Activated T-cell treated with anti-CD3 and anti-CD28 coated beads for 48 hours (primary cell): ENCODE results near the gene POU2AF1.
"Not testable (repeated sequence)": the region's sequence is repeated elsewhere in the genome, so short reads cannot be mapped to it uniquely, and the experiment has no call there.

Source experiments
- DNase-seq: peaks from one replicate; pipeline ENCODE4 v3.0.0-alpha.2; 2020; ENCODE audit warnings: low read depth

POU2AF1 gene

DNA sequence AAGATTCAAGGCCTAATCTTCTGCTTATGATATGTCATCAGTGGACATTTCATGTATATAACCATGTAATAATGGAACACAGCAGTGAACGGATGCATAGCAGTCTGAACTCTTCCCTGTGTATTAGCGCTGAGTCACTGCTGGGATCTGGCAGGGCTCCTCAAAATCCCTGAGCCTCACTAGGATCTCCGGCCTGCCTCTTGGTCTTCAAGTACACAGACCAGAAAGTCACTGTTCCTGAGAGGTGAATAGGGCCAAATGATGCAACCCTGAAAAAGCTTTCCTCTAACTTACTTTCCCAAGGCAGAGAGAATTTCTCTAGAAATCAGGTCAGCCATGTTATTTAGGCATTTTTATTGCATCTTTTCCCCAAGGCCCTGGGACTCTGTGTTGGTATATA, 35.0 kb downstream of the POU2AF1 start:
- no peak for DNase-seq

DNA sequence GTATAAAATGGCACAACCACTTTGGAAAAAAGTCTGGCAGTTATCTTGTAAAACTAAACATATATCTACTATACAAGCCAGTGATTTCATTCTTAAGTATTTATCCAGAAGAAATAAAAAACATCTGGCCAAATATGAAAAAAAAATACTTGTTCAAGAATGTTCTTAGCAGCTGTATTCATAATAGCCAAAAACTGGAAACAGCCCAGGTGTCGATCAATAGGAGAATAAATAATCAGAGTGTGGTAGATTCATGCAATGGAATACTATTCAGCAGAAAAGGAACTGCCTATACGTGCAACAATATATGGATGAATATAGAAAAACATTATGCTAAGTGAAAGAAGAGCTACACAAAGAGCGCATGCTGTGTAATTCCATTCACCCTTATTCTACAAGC, 36.7 kb downstream of the POU2AF1 start:
- no peak for DNase-seq

DNA sequence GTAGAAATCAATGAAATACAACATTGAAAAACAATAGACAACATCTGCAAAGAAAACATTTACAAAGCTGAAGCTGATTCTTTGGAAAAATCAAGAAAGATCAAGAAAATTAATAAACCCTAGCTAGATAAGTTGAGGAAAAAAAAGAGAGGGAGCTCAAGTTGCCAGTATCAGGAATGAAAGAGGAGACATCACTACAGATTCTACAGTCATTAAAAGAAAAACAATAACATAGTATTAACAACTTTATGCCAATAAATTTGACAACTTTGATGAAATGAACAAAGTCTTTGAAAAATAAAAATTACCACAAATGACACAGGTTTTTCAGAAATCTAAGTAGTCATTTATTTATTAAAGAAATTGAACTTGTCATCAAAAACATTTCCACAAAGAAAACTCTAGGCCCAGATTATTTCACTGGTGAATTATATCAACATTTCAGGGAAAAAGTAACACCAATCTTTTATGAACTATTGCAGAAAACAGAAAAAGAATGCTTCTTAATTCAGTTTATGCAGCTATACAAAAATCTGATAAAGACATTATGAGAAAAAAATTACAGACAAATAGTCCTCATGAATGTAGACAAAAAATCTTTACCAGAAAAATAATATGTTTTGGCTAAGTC, 39.2 kb downstream of the POU2AF1 start:
- DNase-seq, result no peak

DNA sequence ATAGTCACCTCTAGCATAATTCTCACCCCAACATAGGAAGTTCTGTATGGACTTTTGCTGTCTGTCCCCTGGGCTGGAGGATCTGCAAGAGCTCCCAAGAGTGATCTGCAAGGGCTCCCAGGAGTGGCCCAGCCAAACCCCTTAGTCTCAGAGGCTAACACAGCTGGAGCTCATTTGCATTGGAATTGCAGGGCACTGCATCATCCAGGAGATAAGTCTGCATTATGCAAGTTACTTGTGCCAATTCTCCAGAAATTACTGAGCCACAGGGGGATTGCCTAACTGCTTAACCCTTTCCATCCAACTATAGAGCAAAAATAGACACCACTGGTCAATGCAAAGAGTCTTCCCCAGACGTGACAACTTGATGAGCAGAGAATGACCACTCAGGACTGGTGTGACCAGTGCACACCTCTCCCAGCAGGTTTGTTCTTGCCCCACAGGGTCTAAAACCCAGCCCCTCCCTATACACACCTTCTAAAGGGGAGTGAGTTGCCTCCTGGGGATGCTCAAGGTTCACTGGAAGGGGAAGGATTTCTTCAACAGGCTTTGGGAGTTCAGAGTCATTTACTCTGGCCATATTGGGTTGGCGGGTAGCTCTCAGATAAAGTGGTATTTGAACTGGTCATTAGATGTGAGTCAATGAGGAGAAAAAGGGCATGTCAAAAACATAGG, 42.4 kb downstream of the POU2AF1 start:
- no peak for DNase-seq

DNA sequence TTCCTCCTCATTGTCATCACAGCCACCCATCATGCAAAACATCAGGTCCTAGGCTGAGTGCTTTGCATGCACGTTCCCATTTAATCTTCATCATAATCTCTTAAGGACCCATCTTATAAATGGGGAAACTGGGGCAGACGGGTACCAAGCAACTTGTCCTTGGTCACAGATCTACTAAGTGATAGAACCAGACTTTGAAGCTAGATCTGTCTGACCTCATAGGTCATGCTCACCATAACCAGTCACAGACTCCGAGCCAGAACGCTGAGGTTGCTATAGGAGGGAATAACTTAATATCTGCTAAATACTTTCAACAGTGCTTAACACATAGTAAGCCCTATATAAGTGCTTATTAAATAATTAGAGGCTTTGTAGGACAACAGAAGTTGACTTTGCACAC, 43.0 kb downstream of the POU2AF1 start:
- no peak for DNase-seq

DNA sequence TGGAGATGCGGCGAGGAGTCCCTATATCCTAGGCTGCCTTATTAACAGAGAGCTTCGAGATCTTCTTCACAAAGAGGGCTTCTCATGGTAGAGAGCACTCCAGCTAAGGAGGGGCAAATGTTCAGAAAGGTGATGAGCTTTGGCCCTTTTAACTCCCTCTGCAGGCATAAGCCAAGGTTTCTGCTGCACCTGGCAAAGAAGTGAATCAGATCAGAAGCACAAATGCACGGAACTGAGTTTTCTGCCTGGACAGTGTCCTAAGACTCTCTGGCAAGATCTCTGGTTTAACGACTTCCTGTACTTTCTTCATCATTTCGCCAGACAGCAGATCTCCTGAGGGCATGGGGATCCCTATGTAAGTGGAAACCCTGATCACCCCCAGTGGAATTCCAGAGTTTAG, 43.5 kb downstream of the POU2AF1 start:
- DNase-seq, result no peak

DNA sequence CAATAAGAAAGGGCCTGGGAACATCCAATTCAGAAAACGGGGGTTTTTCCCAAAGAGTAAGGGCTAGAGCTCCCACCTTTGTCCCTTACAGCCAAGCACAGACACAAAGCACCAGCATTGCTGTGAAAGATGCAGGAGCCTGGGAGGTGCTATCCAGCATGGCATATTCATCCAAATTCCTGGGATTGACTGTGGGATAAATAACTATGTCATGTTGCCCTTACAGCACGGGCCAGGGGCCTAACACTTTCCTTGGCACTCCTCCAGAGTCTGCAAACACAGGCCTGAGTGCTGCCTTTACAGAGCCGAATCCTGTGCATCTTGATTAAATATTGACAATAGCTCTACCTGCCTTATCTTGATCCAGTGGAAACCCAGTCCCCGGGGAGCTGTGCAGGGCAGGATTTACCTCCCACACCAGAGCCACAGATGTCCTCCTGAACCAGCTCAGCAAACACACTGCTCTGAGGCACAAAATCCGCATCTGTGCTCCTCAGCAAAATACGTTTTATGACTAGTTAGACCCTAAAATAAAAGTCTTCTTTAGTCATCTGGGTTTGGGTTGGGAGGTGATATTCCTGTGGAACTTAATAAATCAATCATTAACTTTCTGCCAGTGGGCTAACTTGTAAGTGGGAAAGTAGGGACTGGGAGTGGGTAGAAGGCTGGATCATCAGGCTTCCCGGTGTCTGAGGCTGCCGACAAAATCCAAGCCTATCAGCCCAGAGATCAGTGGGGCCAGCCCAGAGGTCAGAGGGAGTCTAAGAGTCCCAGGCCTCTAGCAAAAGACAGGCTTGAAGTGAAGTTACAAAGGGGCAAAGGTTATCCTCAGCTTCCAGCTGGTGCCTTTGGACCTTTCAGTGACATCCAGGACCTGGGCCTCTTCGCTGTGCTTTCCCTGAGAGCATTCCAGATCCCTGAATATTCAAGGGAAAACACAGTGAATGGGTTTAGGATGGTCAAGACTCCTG, 44.3 kb downstream of the POU2AF1 start:
- no peak for DNase-seq

DNA sequence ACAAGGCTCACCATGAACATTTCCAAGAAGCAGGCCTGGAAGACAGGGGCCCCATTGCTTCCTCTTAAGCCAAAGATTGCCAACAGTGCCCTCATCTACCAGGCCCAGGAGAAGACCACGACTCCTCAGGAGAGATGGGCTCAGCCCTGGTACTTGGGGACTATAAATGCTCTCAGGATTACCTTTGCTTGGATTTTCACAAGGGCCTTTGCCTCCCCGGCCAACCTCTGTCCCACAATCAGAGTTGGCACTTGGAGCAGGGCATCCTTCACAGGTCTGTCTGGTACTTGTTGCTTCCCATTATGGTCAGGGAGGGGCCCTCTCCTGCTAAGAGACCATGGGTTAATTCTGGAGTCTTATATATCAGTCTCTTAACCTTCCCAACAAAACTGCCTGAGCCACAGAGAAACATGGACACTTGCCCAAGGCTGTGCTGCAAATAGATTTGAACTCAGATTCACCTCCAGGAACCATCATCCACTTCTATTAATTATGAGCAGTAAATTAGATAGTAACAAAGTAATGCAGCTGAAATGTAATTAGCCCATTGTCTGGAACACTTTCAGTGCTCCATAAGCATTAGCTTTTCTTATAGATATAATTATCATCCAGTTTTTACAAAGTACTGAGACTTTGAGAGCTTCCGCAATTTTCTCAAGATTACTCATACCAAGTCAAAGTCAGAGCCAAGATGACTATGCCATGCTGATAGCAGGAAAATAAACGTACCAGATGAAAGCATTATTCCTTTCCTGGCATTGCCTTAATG, 47.2 kb downstream of the POU2AF1 start:
- DNase-seq, result no peak

GRCh38 chr11:111330234-111330893, 48.7 kb downstream of the POU2AF1 start:
- DNase-seq, result no peak

- DNase-seq, result no peak
Observed at GRCh38 chr11:111329306-111330204, 49.5 kb downstream of the POU2AF1 start.

DNA sequence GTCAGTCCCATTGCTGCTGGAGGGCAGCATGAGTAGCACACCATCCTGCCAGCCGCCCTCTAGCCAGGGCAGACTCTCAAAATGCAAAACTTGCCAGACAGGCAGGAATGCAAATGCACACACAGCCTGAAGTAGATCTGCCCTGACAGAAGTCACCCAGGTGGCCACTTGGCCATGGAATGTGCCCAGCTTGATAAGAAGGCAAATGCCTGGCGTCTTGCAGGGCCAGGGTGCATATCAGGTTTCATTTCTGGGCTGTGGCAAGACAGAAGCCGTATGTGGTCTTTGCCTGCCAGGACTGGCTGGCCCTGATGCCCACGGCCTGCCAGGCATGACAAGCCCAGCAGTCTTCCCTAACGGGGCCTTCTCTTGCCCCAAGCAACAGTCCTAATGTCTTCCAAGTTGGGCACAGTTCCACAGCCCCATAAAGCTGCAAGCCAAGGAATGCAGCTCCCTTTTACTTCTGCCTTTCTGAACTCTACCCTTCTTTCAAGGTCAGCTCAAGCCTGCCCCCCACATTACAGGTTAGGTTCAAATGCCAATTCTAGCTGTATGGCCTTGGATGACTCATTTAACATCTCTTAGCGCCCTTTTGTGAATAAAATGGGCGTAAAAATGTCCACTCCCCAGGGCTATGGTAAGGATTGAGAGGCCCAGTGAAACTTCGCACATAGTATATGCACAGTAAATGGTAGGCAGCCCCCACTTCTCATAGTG, 51.0 kb downstream of the POU2AF1 start:
- no peak for DNase-seq

- DNase-seq, result no peak
Observed at GRCh38 chr11:111326824-111327223, 52.3 kb downstream of the POU2AF1 start.

GRCh38 chr11:111325259-111325658, 53.8 kb downstream of the POU2AF1 start:
- DNase-seq, result no peak

DNA sequence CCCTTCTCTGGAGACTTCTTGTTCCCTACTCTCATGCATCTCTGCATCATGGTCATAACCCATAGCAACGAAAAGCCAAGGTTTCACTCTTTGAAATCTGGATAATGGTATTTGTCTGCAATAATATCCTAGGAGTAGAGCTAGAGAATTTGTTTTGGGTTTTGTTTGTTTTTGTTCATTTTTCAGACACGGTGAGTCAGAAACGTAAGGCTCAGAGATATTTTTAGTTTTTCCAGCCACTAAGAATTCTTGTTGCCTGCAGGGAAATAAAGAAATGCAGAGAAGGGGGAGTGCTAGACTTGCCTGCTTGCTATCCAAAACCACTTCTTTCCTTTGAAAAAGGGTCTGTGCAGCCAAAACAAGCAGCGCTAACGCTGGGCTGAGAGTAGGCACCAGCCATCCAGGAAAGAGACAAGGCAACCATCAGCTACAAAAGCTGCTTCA, 54.8 kb downstream of the POU2AF1 start:
- DNase-seq, result no peak

GRCh38 chr11:111322534-111322933, 56.5 kb downstream of the POU2AF1 start:
- DNase-seq, result no peak

GRCh38 chr11:111320728-111321568, 58.1 kb downstream of the POU2AF1 start:
- no peak for DNase-seq

DNA sequence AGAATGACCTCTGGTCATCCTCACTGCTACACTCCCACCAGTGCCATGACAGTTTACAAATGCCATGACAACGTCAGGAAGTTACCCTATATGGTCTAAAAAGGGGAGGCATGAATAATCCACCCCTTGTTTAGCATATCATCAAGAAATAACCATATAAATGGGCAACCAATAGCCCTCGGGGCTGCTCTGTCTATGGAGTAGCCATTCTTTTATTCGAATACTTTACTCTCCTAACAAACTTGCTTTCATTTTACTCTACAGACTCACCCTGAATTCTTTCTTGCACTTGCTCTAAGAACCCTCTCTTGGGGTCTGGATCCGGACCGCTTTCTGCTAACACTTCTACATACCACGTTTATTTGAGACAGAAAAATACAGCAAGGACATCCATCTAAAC, 58.9 kb downstream of the POU2AF1 start:
- DNase-seq, result not testable (repeated sequence)

DNA sequence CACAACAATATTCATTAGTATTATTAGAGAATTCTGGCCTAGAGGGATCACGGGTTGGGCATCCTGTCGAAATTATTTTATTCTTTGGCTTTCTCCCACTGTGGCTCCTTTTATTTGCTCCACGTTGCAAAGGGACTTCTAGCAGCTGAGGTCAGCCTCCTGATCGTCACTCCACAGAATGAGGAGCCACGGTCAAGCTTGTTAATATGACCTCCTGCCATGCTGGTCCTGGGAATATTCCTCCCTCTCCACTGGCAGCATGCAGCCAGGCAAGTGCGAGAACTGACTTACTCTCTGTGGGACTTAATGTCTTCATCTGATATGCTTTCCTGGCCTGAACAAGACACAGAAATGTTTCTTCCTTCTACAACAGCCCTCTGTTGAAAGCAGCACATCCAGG, 59.8 kb downstream of the POU2AF1 start:
- no peak for DNase-seq

DNA sequence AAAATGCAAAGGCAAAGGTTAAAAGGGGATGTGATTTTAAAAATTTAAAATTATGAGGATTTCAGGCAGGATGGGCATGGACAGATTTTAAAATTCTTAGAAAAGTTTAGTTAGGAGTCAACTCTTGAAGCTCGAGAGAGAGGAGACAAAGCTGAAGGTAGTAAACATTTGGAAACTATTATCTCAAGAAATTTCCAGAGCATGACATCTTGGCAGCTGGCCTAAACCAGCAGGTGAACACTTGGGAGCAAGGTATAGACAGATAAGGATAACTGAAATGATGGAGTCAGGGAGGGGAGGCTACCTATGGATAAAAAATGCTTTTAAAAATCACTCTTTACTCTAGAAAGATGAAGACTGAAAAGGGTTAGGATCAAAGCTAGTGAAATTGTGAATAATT, 67.0 kb downstream of the POU2AF1 start:
- DNase-seq, result no peak
